Measurements from ENCODE around the gene FRMPD4.

FRMPD4 gene

DNA sequence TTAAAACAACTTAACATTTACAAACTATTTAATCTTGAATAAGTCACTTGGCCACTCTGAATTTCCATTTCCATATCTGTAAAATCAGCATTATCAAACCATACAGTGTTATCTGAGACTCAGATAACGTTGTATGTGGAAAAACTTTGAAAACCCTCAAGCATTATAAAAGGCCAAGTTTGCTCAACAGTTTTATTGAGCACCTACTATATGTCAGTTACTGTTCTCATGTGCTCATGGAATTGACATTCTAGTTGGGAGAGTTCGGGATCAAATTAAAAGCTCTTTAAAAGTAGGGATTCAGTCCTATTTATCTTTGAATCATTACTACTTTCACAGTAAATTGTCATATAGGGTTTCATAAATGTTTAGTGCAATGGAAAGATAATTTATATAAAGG is 97.9 kb downstream of the FRMPD4 start:
- TF ChIP-seq, protein P1, sequence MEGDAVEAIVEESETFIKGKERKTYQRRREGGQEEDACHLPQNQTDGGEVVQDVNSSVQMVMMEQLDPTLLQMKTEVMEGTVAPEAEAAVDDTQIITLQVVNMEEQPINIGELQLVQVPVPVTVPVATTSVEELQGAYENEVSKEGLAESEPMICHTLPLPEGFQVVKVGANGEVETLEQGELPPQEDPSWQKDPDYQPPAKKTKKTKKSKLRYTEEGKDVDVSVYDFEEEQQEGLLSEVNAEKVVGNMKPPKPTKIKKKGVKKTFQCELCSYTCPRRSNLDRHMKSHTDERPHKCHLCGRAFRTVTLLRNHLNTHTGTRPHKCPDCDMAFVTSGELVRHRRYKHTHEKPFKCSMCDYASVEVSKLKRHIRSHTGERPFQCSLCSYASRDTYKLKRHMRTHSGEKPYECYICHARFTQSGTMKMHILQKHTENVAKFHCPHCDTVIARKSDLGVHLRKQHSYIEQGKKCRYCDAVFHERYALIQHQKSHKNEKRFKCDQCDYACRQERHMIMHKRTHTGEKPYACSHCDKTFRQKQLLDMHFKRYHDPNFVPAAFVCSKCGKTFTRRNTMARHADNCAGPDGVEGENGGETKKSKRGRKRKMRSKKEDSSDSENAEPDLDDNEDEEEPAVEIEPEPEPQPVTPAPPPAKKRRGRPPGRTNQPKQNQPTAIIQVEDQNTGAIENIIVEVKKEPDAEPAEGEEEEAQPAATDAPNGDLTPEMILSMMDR (IDR thresholded peaks at IDR 0.05; ENCODE audit: low read length), result no peak
- no peak for TF ChIP-seq EZH2phosphoT487 (IDR thresholded peaks at IDR 0.05; ENCODE audit: low read length)
- H3K9ac ChIP-seq (ENCODE audit: low read length), result no peak overlapping the region
- no peaks in the 10 kb centered on the region for H4K20me1 ChIP-seq (ENCODE audit: insufficient read depth, low read length)
- H3K79me2 ChIP-seq (ENCODE audit: low read length), result no peaks in the 10 kb centered on the region
- H3K4me1 ChIP-seq (ENCODE audit: low read length), result no peaks in the 10 kb centered on the region
- no peak overlapping the region for H2AFZ ChIP-seq (ENCODE audit: low read length)
- no peaks in the 10 kb centered on the region for H3F3A ChIP-seq (ENCODE audit: insufficient read depth, low read length)
- no peaks in the 10 kb centered on the region for H3K36me3 ChIP-seq (replicated peaks; ENCODE audit: insufficient read depth, low read length)
- DNase-seq, result no peak
- no peaks in the 10 kb centered on the region for H3K9me3 ChIP-seq (replicated peaks; ENCODE audit: insufficient read depth, low read length)
- no peak overlapping the region for H3K4me2 ChIP-seq (ENCODE audit: low read depth, low read length)
- H3K27me3 ChIP-seq (replicated peaks; ENCODE audit: insufficient read depth, low read length), result no peaks in the 10 kb centered on the region
- H3K9me2 ChIP-seq (replicated peaks; ENCODE audit: insufficient read depth, low read length), result no peaks in the 10 kb centered on the region
- H3K4me3 ChIP-seq (ENCODE audit: low read length), result no peak overlapping the region
- no peak overlapping the region for H3K27ac ChIP-seq (ENCODE audit: low read length)

DNA sequence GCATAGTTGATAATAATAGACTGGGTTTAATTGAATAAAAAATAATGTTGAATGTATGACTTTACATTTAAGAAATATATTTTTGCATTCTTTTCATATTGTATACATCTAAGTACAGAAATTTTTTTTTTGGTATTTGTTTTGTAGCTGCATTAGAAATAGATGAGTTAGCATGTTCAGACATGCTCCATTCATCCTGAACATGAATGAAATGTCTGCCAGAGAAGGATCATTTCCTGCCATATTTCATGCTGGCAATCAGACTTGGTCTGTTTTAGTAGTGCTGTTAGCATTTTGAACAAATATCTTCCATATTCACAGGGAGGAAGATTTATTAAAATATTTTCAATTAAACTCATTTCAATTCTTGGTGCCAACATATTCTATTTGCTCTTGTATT is 98.9 kb downstream of the FRMPD4 start:
- Histone ChIP-seq H3K36me3 (replicated peaks; ENCODE audit: insufficient read depth, low read length) (no peaks in the 10 kb centered on the region), H3K4me2 (ENCODE audit: low read depth, low read length) (no peak overlapping the region), H3K4me3 (ENCODE audit: low read length) (no peak overlapping the region), H3K9me3 (replicated peaks; ENCODE audit: insufficient read depth, low read length) (no peaks in the 10 kb centered on the region), H3K9me2 (replicated peaks; ENCODE audit: insufficient read depth, low read length) (no peaks in the 10 kb centered on the region), H2AFZ (ENCODE audit: low read length) (no peak overlapping the region), H4K20me1 (ENCODE audit: insufficient read depth, low read length) (no peaks in the 10 kb centered on the region), H3K27me3 (replicated peaks; ENCODE audit: insufficient read depth, low read length) (no peaks in the 10 kb centered on the region), H3K79me2 (ENCODE audit: low read length) (no peaks in the 10 kb centered on the region), H3K4me1 (ENCODE audit: low read length) (no peaks in the 10 kb centered on the region), H3F3A (ENCODE audit: insufficient read depth, low read length) (no peaks in the 10 kb centered on the region), H3K9ac (ENCODE audit: low read length) (no peak overlapping the region), H3K27ac (ENCODE audit: low read length) (no peak overlapping the region)
- DNase-seq, result no peak
- TF ChIP-seq EZH2phosphoT487 (IDR thresholded peaks at IDR 0.05; ENCODE audit: low read length) (no peak), EZH2 (optimal IDR thresholded peaks at IDR 0.05; ENCODE audit: low read depth, low read length) (no peak)
- TF ChIP-seq, protein P1 (IDR thresholded peaks at IDR 0.05; ENCODE audit: low read length), result no peak

DNA sequence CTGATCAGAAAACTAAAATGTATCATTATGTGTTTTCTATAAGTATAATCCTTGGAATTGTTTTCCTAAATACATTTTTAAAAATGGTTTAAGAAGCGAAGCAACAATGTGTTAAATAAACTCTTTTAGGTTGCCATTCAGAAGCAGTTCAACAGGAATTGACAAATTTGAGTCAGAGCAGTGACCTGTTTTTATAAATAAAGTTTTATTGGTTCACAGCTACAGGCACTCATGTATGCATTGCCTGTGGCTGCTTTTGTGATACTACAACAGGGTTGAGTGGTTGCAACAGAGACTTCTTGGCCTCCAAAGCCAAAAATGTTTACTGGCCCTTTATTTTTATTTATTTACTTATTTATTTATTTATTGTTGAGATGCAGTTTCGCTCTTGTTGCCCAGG is 99.5 kb downstream of the FRMPD4 start:
- Histone ChIP-seq H4K20me1 (ENCODE audit: insufficient read depth, low read length) (no peaks in the 10 kb centered on the region), H3K27ac (ENCODE audit: low read length) (no peak overlapping the region)
- TF ChIP-seq EZH2 (optimal IDR thresholded peaks at IDR 0.05; ENCODE audit: low read depth, low read length) (no peak), EZH2phosphoT487 (IDR thresholded peaks at IDR 0.05; ENCODE audit: low read length) (no peak)
- TF ChIP-seq, protein P1 (IDR thresholded peaks at IDR 0.05; ENCODE audit: low read length), result no peak

More for the DNA sequence above, 99.5 kb downstream of the FRMPD4 start:
- Histone ChIP-seq H3K9me3 (replicated peaks; ENCODE audit: insufficient read depth, low read length) (no peaks in the 10 kb centered on the region), H3K4me2 (ENCODE audit: low read depth, low read length) (no peak overlapping the region), H3K9me2 (replicated peaks; ENCODE audit: insufficient read depth, low read length) (no peaks in the 10 kb centered on the region), H3K4me1 (ENCODE audit: low read length) (no peaks in the 10 kb centered on the region), H3K9ac (ENCODE audit: low read length) (no peak overlapping the region), H3K36me3 (replicated peaks; ENCODE audit: insufficient read depth, low read length) (no peaks in the 10 kb centered on the region), H3K79me2 (ENCODE audit: low read length) (no peaks in the 10 kb centered on the region), H2AFZ (ENCODE audit: low read length) (no peak overlapping the region), H3F3A (ENCODE audit: insufficient read depth, low read length) (no peaks in the 10 kb centered on the region), H3K27me3 (replicated peaks; ENCODE audit: insufficient read depth, low read length) (no peaks in the 10 kb centered on the region), H3K4me3 (ENCODE audit: low read length) (no peak overlapping the region)
- no peak for DNase-seq
